Measurements from ENCODE around the gene MS4A6A.
"Not testable (repeated sequence)": the region's sequence is repeated elsewhere in the genome, so short reads cannot be mapped to it uniquely, and the experiment has no call there.

MS4A6A gene

GRCh38 chr11:60183591-60184205, 815 bp upstream of the MS4A6A start:
- no peak for DNase-seq (ENCODE audit: low spot score)

GRCh38 chr11:60175860-60176275, 7.0 kb downstream of the MS4A6A start:
- DNase-seq (ENCODE audit: low spot score), result no peak

- no peak for DNase-seq (ENCODE audit: low spot score)
Measured at GRCh38 chr11:60172011-60172410, 10.9 kb downstream of the MS4A6A start.

- DNase-seq (ENCODE audit: low spot score), result no peak
Measured at GRCh38 chr11:60170566-60170965, 12.3 kb downstream of the MS4A6A start.

GRCh38 chr11:60169264-60169915, 13.5 kb downstream of the MS4A6A start:
- DNase-seq (ENCODE audit: low spot score), result peak; percentile 41

- DNase-seq (ENCODE audit: low spot score), result no peak
Measured at GRCh38 chr11:60168306-60168705, 14.6 kb downstream of the MS4A6A start.

GRCh38 chr11:60165951-60166350, 16.9 kb downstream of the MS4A6A start:
- no peak for DNase-seq (ENCODE audit: low spot score)

- no peak for DNase-seq (ENCODE audit: low spot score)
Measured at GRCh38 chr11:60165538-60165937, 17.3 kb downstream of the MS4A6A start.

GRCh38 chr11:60164550-60165075, 18.3 kb downstream of the MS4A6A start:
- DNase-seq (ENCODE audit: low spot score), result no peak

GRCh38 chr11:60161766-60162165, 21.1 kb downstream of the MS4A6A start:
- DNase-seq (ENCODE audit: low spot score), result no peak

- DNase-seq (ENCODE audit: low spot score), result no peak
Measured at GRCh38 chr11:60161107-60161506, 21.8 kb downstream of the MS4A6A start.

GRCh38 chr11:60159868-60160267, 23.0 kb downstream of the MS4A6A start:
- DNase-seq (ENCODE audit: low spot score), result no peak

- no peak for DNase-seq (ENCODE audit: low spot score)
Measured at GRCh38 chr11:60159284-60159683, 23.6 kb downstream of the MS4A6A start.

- DNase-seq (ENCODE audit: low spot score), result no peak
Measured at GRCh38 chr11:60158636-60159035, 24.2 kb downstream of the MS4A6A start.

- DNase-seq (ENCODE audit: low spot score), result no peak
Measured at GRCh38 chr11:60155931-60156330, 27.0 kb downstream of the MS4A6A start.

GRCh38 chr11:60152727-60153126, 30.2 kb downstream of the MS4A6A start:
- not testable (repeated sequence) for DNase-seq (ENCODE audit: low spot score)

- DNase-seq (ENCODE audit: low spot score), result no peak
Measured at GRCh38 chr11:60150279-60150678, 32.6 kb downstream of the MS4A6A start.

- DNase-seq (ENCODE audit: low spot score), result no peak
Measured at GRCh38 chr11:60145677-60146076, 37.2 kb downstream of the MS4A6A start.

GRCh38 chr11:60143768-60144167, 39.1 kb downstream of the MS4A6A start:
- no peak for DNase-seq (ENCODE audit: low spot score)

GRCh38 chr11:60133917-60134316, 49.0 kb downstream of the MS4A6A start:
- no peak for DNase-seq (ENCODE audit: low spot score)

- no peak for DNase-seq (ENCODE audit: low spot score)
Measured at GRCh38 chr11:60131912-60132311, 51.0 kb downstream of the MS4A6A start.

- peak; percentile 55 for DNase-seq (ENCODE audit: low spot score)
Measured at GRCh38 chr11:60130496-60130895, 52.4 kb downstream of the MS4A6A start.

GRCh38 chr11:60129853-60130252, 53.0 kb downstream of the MS4A6A start:
- DNase-seq (ENCODE audit: low spot score), result no peak

- not testable (repeated sequence) for DNase-seq (ENCODE audit: low spot score)
Measured at GRCh38 chr11:60128866-60129265, 54.0 kb downstream of the MS4A6A start.
